GM18867 (cell line): ENCODE data around the gene ATG9B.
"Not testable (repeated sequence)": the region's sequence is repeated elsewhere in the genome, so short reads cannot be mapped to it uniquely, and the experiment has no call there.

Experiments
- ATAC-seq: cut with Tn5 transposase; IDR thresholded peaks from one replicate; pipeline ENCODE4 v1.9.1; 2021; ENCODE audit warnings: mild to moderate bottlenecking, moderate library complexity; ENCODE audit not compliant: unreplicated experiment

The ATG9B gene

GRCh38 chr7:151038951-151039849, 14.9 kb upstream of the ATG9B start:
- no peak for ATAC-seq

GRCh38 chr7:151035902-151036301, 11.6 kb upstream of the ATG9B start:
- ATAC-seq = no peak

GRCh38 chr7:151035026-151035717, 10.9 kb upstream of the ATG9B start:
- no peak for ATAC-seq

GRCh38 chr7:151034312-151035025, 10.2 kb upstream of the ATG9B start:
- ATAC-seq = no peak

- ATAC-seq = no peak
Observed at GRCh38 chr7:151033864-151034249, 9.6 kb upstream of the ATG9B start.

GRCh38 chr7:151032936-151033863, 8.9 kb upstream of the ATG9B start:
- ATAC-seq = no peak

GRCh38 chr7:151031011-151031410, 6.7 kb upstream of the ATG9B start:
- no peak for ATAC-seq

GRCh38 chr7:151028948-151029501, 4.7 kb upstream of the ATG9B start:
- ATAC-seq = no peak

- peak; percentile 96 for ATAC-seq
Observed at GRCh38 chr7:151028131-151028947, 4.0 kb upstream of the ATG9B start, which contains the start of gene ABCB8. TSS of gene ABCB8 (plus strand) at chr7:151028450. CDS start at chr7:151028516, 66 bp downstream.

- ATAC-seq = not testable (repeated sequence)
Observed at GRCh38 chr7:151027728-151028130, 3.4 kb upstream of the ATG9B start.

GRCh38 chr7:151026771-151027727, 2.8 kb upstream of the ATG9B start:
- not testable (repeated sequence) for ATAC-seq

- ATAC-seq = no peak
Observed at GRCh38 chr7:151025924-151026671, 1.8 kb upstream of the ATG9B start.

- no peak for ATAC-seq
Observed at GRCh38 chr7:151023232-151023631, 1.1 kb downstream of the ATG9B start.

GRCh38 chr7:151020231-151020630, 4.1 kb downstream of the ATG9B start:
- no peak for ATAC-seq

- ATAC-seq = no peak
Observed at GRCh38 chr7:151019130-151019447, 5.2 kb downstream of the ATG9B start.

GRCh38 chr7:151018421-151019129, 5.7 kb downstream of the ATG9B start:
- no peak for ATAC-seq

GRCh38 chr7:151017953-151018420, 6.3 kb downstream of the ATG9B start:
- peak; percentile 56 for ATAC-seq
